Measurements from ENCODE around the gene DOK6. TPM values are rescaled to one million over a fixed set of nuclear protein-coding genes. Genes with fewer than 3 reads are reported as not detected.

The DOK6 gene
- total and polyA plus RNA-seq, 2 experiments from 2014 or later, result 0.29 to 0.42 TPM

GRCh38 chr18:69383186-69383585 is 17.5 kb upstream of the DOK6 start:
- Histone ChIP-seq H3K9me2 (ENCODE audit: insufficient read depth) (no peaks in the 10 kb centered on the region), H3K4me1 (ENCODE audit: insufficient read depth) (no peaks in the 10 kb centered on the region), H3K4me2 (no peak overlapping the region), H3K4me3 (no peak overlapping the region), H3K27ac (ENCODE audit: low read depth) (no peak overlapping the region), H2AFZ (no peak overlapping the region), H3K27me3 (ENCODE audit: insufficient read depth) (no peaks in the 10 kb centered on the region), H3K36me3 (ENCODE audit: insufficient read depth) (no peaks in the 10 kb centered on the region), H3F3A (replicated peaks; ENCODE audit: low read depth) (no peaks in the 10 kb centered on the region), H3K79me2 (replicated peaks; ENCODE audit: insufficient read depth) (no peaks in the 10 kb centered on the region), H4K20me1 (replicated peaks; ENCODE audit: insufficient read depth) (no peaks in the 10 kb centered on the region)
- H3K9me3 Mint-ChIP-seq, result no peaks in the 10 kb centered on the region
- no peaks in the 10 kb centered on the region for H3K36me3 Mint-ChIP-seq (ENCODE audit: low read depth)
- peaks cover 11% of the 10 kb centered on the region; the same call in 2 of the 3 replicates for H3K4me1 Mint-ChIP-seq
- H3K27ac Mint-ChIP-seq, result no peak overlapping the region
- H3K27me3 Mint-ChIP-seq (ENCODE audit: insufficient read depth, low read depth, poor library complexity), result no peaks in the 10 kb centered on the region
- ATAC-seq, result no peak
- no peak overlapping the region for H3K4me3 Mint-ChIP-seq
- no peak for TF ChIP-seq POLR2AphosphoS5 (IDR thresholded peaks at IDR 0.05; ENCODE audit: low read depth)
- no peak for TF ChIP-seq NANOG (IDR thresholded peaks at IDR 0.05; ENCODE audit: borderline replicate concordance)
- TF ChIP-seq CREB1 (CRISPR knock-in tag; IDR thresholded peaks at IDR 0.05; ENCODE audit: low read depth), result no peak
- TF ChIP-seq CTCF (conservative IDR thresholded peaks at IDR 0.05; ENCODE audit: low read depth in 2 of 2), result no peak
- no peak for TF ChIP-seq ZNF114 (CRISPR knock-in tag; IDR thresholded peaks at IDR 0.05)
- TF ChIP-seq, protein P1, sequence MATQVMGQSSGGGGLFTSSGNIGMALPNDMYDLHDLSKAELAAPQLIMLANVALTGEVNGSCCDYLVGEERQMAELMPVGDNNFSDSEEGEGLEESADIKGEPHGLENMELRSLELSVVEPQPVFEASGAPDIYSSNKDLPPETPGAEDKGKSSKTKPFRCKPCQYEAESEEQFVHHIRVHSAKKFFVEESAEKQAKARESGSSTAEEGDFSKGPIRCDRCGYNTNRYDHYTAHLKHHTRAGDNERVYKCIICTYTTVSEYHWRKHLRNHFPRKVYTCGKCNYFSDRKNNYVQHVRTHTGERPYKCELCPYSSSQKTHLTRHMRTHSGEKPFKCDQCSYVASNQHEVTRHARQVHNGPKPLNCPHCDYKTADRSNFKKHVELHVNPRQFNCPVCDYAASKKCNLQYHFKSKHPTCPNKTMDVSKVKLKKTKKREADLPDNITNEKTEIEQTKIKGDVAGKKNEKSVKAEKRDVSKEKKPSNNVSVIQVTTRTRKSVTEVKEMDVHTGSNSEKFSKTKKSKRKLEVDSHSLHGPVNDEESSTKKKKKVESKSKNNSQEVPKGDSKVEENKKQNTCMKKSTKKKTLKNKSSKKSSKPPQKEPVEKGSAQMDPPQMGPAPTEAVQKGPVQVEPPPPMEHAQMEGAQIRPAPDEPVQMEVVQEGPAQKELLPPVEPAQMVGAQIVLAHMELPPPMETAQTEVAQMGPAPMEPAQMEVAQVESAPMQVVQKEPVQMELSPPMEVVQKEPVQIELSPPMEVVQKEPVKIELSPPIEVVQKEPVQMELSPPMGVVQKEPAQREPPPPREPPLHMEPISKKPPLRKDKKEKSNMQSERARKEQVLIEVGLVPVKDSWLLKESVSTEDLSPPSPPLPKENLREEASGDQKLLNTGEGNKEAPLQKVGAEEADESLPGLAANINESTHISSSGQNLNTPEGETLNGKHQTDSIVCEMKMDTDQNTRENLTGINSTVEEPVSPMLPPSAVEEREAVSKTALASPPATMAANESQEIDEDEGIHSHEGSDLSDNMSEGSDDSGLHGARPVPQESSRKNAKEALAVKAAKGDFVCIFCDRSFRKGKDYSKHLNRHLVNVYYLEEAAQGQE (IDR thresholded peaks at IDR 0.05; ENCODE audit: unreplicated experiment), result no peak
- TF ChIP-seq ETS1 (IDR thresholded peaks at IDR 0.05), result no peak
- DNase-seq (ENCODE audit: low spot score), result peak; percentile 3

DNA sequence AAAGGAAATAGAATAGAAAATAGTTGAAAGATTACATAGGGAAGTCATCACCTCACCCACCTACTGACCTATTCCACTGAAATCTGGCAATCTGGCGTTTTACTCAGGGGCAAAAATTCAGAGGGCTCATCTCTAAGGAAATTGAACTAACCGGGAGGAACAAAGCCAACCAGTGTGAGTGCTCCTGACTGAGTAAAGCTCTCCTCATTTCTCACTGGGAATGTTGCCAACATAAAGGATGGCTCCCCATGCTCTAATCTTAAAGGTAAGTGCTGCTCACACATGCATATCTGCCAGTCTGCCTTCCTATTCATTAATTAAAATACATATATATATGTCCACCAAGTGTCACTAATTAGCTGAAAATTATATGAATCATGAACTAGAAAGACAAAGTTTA is 13.5 kb upstream of the DOK6 start:
- H3K27ac Mint-ChIP-seq, result no peak overlapping the region; the same call in 1 of the 2 replicates
- no peak for TF ChIP-seq ZNF114 (CRISPR knock-in tag; IDR thresholded peaks at IDR 0.05)
- no peak for TF ChIP-seq CTCF (conservative IDR thresholded peaks at IDR 0.05; ENCODE audit: low read depth in 2 of 2)
- TF ChIP-seq ETS1 (IDR thresholded peaks at IDR 0.05), result no peak
- TF ChIP-seq EZH2 (IDR thresholded peaks at IDR 0.05; ENCODE audit: low read depth, unreplicated experiment), result no peak
- TF ChIP-seq, protein P1 (IDR thresholded peaks at IDR 0.05; ENCODE audit: unreplicated experiment), result no peak
- TF ChIP-seq POLR2AphosphoS5 (IDR thresholded peaks at IDR 0.05; ENCODE audit: low read depth), result no peak
- no peak for TF ChIP-seq ZNF331 (CRISPR knock-in tag; IDR thresholded peaks at IDR 0.05; ENCODE audit: low read depth)
- TF ChIP-seq NANOG (IDR thresholded peaks at IDR 0.05; ENCODE audit: borderline replicate concordance), result no peak

More for the DNA sequence above, 13.5 kb upstream of the DOK6 start:
- H3K4me1 ChIP-seq (ENCODE audit: insufficient read depth), result no peaks in the 10 kb centered on the region
- no peak overlapping the region for H2AFZ ChIP-seq
- H3K36me3 Mint-ChIP-seq (ENCODE audit: low read depth), result no peaks in the 10 kb centered on the region
- peak; percentile 21 for DNase-seq (ENCODE audit: low spot score)
- H3K27ac ChIP-seq (ENCODE audit: low read depth), result no peak overlapping the region
- no peaks in the 10 kb centered on the region for H3K27me3 ChIP-seq (ENCODE audit: insufficient read depth)
- H3K4me3 Mint-ChIP-seq, result no peak overlapping the region
- H3K36me3 ChIP-seq (ENCODE audit: insufficient read depth), result no peaks in the 10 kb centered on the region
- no peaks in the 10 kb centered on the region for H3F3A ChIP-seq (replicated peaks; ENCODE audit: low read depth)
- H3K9me3 Mint-ChIP-seq, result no peaks in the 10 kb centered on the region
- H3K9me2 ChIP-seq (ENCODE audit: insufficient read depth), result no peaks in the 10 kb centered on the region
- no peaks in the 10 kb centered on the region for H3K79me2 ChIP-seq (replicated peaks; ENCODE audit: insufficient read depth)
- ATAC-seq, result peak; percentile 83
- no peaks in the 10 kb centered on the region for H4K20me1 ChIP-seq (replicated peaks; ENCODE audit: insufficient read depth)
- H3K4me2 ChIP-seq, result no peak overlapping the region
- H3K4me1 Mint-ChIP-seq, result peaks cover 11% of the 10 kb centered on the region; the same call in 2 of the 3 replicates
- H3K27me3 Mint-ChIP-seq (ENCODE audit: insufficient read depth, low read depth, poor library complexity), result no peaks in the 10 kb centered on the region
- no peak overlapping the region for H3K4me3 ChIP-seq
